ENCODE measurements around the gene OMP.

The OMP gene

GRCh38 chr11:77141475-77141874 is 38.8 kb downstream of the OMP start:
- TF ChIP-seq CTCF (IDR thresholded peaks at IDR 0.05; ENCODE audit: low read depth, low read length) (no peak), POLR2A (IDR thresholded peaks at IDR 0.05; ENCODE audit: extremely low read depth, insufficient read length) (no peak)

GRCh38 chr11:77142091-77142975 is 39.7 kb downstream of the OMP start:
- no peak overlapping the region for H3K4me3 ChIP-seq (ENCODE audit: low read depth, low read length)
- TF ChIP-seq CTCF (IDR thresholded peaks at IDR 0.05; ENCODE audit: low read depth, low read length) (no peak), POLR2A (IDR thresholded peaks at IDR 0.05; ENCODE audit: extremely low read depth, insufficient read length) (no peak), MAX (IDR thresholded peaks at IDR 0.05; ENCODE audit: low read depth, low read length) (peak; percentile 57; the same call in 1 of the 2 replicates)
- DNase-seq (ENCODE audit: low read depth), result peak; percentile 89

More at GRCh38 chr11:77141475-77141874, 38.8 kb downstream of the OMP start:
- H3K4me3 ChIP-seq (ENCODE audit: low read depth, low read length), result no peak overlapping the region
- DNase-seq (ENCODE audit: low read depth), result no peak

GRCh38 chr11:77143405-77144020 is 40.9 kb downstream of the OMP start:
- no peak for DNase-seq (ENCODE audit: low read depth)
- no peak overlapping the region for H3K4me3 ChIP-seq (ENCODE audit: low read depth, low read length)
- no peak for TF ChIP-seq POLR2A (IDR thresholded peaks at IDR 0.05; ENCODE audit: extremely low read depth, insufficient read length)
- TF ChIP-seq MYC (IDR thresholded peaks at IDR 0.05; ENCODE audit: low read depth, low read length), result no peak
- TF ChIP-seq MAX (IDR thresholded peaks at IDR 0.05; ENCODE audit: low read depth, low read length), result no peak
- TF ChIP-seq CTCF (IDR thresholded peaks at IDR 0.05; ENCODE audit: low read depth, low read length), result no peak

- H3K4me3 ChIP-seq (ENCODE audit: low read depth, low read length), result no peak overlapping the region
- TF ChIP-seq MYC (IDR thresholded peaks at IDR 0.05; ENCODE audit: low read depth, low read length), result no peak
- no peak for TF ChIP-seq POLR2A (IDR thresholded peaks at IDR 0.05; ENCODE audit: extremely low read depth, insufficient read length)
- no peak for TF ChIP-seq CTCF (IDR thresholded peaks at IDR 0.05; ENCODE audit: low read depth, low read length)
- TF ChIP-seq MAX (IDR thresholded peaks at IDR 0.05; ENCODE audit: low read depth, low read length), result no peak
- DNase-seq (ENCODE audit: low read depth), result no peak
These were observed 41.7 kb downstream of the OMP start for GRCh38 chr11:77144196-77144856.

GRCh38 chr11:77144857-77145428 is 42.3 kb downstream of the OMP start:
- TF ChIP-seq POLR2A (IDR thresholded peaks at IDR 0.05; ENCODE audit: extremely low read depth, insufficient read length), result no peak
- no peak for TF ChIP-seq CTCF (IDR thresholded peaks at IDR 0.05; ENCODE audit: low read depth, low read length)
- no peak for TF ChIP-seq MYC (IDR thresholded peaks at IDR 0.05; ENCODE audit: low read depth, low read length)
- no peak for TF ChIP-seq MAX (IDR thresholded peaks at IDR 0.05; ENCODE audit: low read depth, low read length)
- DNase-seq (ENCODE audit: low read depth), result no peak
- no peak overlapping the region for H3K4me3 ChIP-seq (ENCODE audit: low read depth, low read length)
